Measurements from ENCODE around the gene CFAP299.

CFAP299 gene

DNA sequence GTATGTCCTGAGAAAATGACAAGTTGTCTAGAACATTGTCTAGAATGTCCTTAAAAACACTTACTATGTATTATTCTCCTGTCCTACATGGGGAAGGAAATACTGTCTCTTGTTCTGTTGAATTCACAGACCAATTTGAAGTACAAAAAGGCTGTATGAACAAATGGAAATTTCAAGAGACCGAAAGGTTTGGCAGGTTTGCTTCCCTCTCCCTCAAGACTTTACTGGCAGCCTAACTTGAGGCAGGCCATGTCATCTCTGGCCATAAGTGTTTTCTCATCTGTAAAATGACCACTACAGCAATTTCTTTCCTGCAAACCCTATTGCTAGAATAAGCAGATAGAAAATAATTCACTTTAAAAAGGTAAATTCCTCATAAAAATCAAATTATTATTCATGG is 503.8 kb downstream of the CFAP299 start:
- Mint-ChIP-seq H3K36me3 (ENCODE audit: low read depth) (no peaks in the 10 kb centered on the region), H3K27me3 (ENCODE audit: low read depth) (no peaks in the 10 kb centered on the region), H3K4me1 (ENCODE audit: low read depth) (no peaks in the 10 kb centered on the region), H3K27ac (no peak overlapping the region), H3K9me3 (no peaks in the 10 kb centered on the region), H3K4me3 (no peak overlapping the region)
- no peak for DNase-seq (ENCODE audit: low spot score)

DNA sequence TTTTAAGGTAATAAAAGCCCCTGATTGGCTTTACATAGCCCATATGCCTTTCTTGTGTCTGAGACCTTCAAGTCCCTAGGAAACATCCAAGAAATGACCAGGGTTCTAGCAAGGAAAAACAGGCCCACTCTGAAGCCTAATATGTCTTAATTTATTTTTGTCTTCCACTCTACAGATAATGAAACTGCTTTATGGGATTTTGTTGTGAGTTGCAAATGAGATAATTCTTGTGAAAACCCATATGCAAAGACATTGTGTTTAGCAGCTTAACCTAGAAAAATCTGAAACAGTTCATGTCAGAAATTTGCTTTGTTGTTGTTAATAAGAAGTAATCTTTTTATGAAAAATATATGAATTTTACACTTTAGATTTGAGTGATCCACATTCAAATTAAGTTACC is 504.3 kb downstream of the CFAP299 start:
- no peak for DNase-seq (ENCODE audit: low spot score)
- no peaks in the 10 kb centered on the region for H3K27me3 Mint-ChIP-seq (ENCODE audit: low read depth)
- H3K27ac Mint-ChIP-seq: no peak overlapping the region
- no peaks in the 10 kb centered on the region for H3K9me3 Mint-ChIP-seq
- H3K36me3 Mint-ChIP-seq (ENCODE audit: low read depth): no peaks in the 10 kb centered on the region
- H3K4me1 Mint-ChIP-seq (ENCODE audit: low read depth): no peaks in the 10 kb centered on the region
- H3K4me3 Mint-ChIP-seq: no peak overlapping the region

DNA sequence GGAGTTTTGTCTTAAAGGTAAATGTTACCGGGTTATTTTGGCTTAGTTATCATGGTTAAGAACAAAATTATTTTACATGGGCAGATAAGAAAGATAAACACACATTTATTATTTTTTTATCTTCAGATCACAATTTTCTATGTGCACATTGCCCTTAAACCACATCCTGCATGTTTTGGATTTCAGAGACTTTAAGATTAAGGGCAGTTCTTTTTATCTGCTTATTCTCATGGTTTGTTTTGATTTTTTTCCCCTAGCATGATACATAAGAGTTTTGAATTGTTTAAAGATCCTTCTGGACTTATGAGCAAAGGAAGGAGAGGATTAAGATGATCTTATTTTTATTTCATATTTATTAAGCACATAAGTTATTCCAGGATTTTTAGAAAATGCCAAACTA is 504.9 kb downstream of the CFAP299 start:
- H3K36me3 Mint-ChIP-seq (ENCODE audit: low read depth): no peaks in the 10 kb centered on the region
- DNase-seq (ENCODE audit: low spot score): no peak

DNA sequence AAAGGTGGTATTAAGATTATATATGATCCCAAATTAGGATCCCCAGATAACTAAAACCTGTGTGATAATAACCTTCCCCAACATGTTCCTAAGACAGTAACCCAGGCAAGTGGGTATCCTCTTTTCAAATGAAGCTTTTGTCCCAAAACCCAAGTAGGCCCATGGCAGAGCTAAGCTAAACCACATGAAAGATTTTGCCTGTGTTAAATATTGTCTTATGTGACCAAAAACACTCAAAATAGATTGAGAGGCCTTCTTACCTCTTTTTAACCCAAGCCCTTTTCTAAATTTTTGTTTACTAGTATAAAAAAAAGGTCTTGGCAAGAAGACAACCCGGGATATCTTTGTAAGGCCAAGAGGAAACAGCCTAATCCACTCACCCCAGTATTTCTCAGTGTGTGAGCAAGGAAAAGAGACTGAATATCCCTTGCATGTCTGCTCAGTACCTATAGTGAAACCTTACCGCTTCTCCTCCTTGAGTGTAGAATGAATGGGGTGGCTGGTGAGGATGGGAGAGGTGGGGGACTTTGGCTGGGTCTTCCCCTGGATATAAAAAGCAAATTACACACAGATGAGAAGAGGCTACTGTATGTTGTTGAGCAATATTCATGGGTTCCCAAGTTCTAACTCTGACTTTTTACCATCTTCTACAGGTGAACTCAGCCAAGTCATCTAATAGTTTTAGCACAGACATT is 506.2 kb downstream of the CFAP299 start:
- no peaks in the 10 kb centered on the region for H3K36me3 Mint-ChIP-seq (ENCODE audit: low read depth)
- no peaks in the 10 kb centered on the region for H3K9me3 Mint-ChIP-seq
- no peak for DNase-seq (ENCODE audit: low spot score)
- no peaks in the 10 kb centered on the region for H3K4me1 Mint-ChIP-seq (ENCODE audit: low read depth)
- no peak overlapping the region for H3K27ac Mint-ChIP-seq
- H3K27me3 Mint-ChIP-seq (ENCODE audit: low read depth): no peaks in the 10 kb centered on the region
- H3K4me3 Mint-ChIP-seq: no peak overlapping the region

More for the DNA sequence above, 504.9 kb downstream of the CFAP299 start:
- Mint-ChIP-seq H3K27me3 (ENCODE audit: low read depth) (no peaks in the 10 kb centered on the region), H3K4me3 (no peak overlapping the region), H3K4me1 (ENCODE audit: low read depth) (no peaks in the 10 kb centered on the region), H3K27ac (no peak overlapping the region), H3K9me3 (no peaks in the 10 kb centered on the region)

DNA sequence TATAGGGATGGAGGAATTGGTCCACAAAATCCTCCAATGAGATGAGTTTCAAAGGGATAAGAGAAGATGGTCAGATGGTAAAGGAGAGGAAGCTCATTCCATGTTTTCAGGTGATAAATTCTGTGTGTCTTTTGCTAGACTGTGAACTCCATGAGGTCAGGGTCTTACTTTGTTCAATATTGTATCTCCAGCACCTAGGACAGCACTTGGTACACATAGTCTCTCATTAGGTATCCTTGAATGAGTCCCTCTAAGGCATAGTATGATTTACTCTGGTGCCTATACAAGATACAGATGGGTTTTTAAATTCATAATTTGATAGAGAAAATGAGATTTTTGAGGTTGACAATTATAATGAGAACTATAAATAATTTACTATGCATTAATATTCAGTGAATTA is 510.7 kb downstream of the CFAP299 start:
- H3K4me3 Mint-ChIP-seq: no peak overlapping the region
- no peak for DNase-seq (ENCODE audit: low spot score)
- H3K27ac Mint-ChIP-seq: no peak overlapping the region
- no peaks in the 10 kb centered on the region for H3K9me3 Mint-ChIP-seq
- H3K27me3 Mint-ChIP-seq (ENCODE audit: low read depth): no peaks in the 10 kb centered on the region
- H3K36me3 Mint-ChIP-seq (ENCODE audit: low read depth): no peaks in the 10 kb centered on the region
- no peaks in the 10 kb centered on the region for H3K4me1 Mint-ChIP-seq (ENCODE audit: low read depth)

DNA sequence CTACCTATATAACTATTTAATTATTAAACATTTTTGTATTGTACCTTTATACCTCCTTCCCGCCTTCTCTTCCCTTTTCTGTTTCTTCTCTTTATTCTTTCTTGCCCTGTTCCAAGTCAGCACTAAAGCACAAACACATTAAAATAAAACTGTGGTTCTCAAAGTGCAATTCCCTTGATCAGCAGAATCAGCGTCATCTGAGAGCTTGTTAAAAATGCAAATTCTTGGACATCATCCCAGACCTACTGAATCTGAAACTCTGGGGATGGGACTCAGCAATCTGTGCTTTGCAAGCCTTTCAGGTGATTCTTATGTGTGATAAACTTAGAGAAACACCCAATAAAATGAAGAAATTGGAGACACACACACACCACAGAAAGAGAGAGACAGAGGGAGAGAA is 516.5 kb downstream of the CFAP299 start:
- Mint-ChIP-seq H3K27me3 (ENCODE audit: low read depth) (no peaks in the 10 kb centered on the region), H3K4me3 (no peak overlapping the region), H3K36me3 (ENCODE audit: low read depth) (no peaks in the 10 kb centered on the region), H3K9me3 (no peaks in the 10 kb centered on the region), H3K27ac (no peak overlapping the region), H3K4me1 (ENCODE audit: low read depth) (no peaks in the 10 kb centered on the region)
- DNase-seq (ENCODE audit: low spot score): no peak

DNA sequence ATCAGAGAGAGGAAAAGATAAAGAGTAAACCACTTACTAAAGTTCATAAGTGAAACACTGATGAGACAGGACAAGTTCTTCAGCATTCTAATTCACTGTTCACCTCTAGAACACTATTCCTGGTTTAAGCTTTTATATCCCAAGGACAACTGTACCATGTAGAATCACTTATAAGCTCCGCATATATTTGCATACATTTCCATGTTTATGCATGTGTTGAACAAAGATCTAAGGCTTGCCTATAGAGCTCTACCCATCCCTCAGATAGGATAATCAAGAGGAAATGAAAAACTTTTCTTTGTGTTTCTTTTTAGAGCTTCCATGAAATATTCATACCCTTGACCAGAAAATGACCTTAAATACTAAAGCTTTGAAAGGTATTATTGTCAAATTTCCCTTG is 538.0 kb downstream of the CFAP299 start:
- no peaks in the 10 kb centered on the region for H3K36me3 Mint-ChIP-seq (ENCODE audit: low read depth)
- no peak overlapping the region for H3K4me3 Mint-ChIP-seq
- no peaks in the 10 kb centered on the region for H3K27me3 Mint-ChIP-seq (ENCODE audit: low read depth)
- no peak for DNase-seq (ENCODE audit: low spot score)
- H3K27ac Mint-ChIP-seq: no peak overlapping the region
- H3K9me3 Mint-ChIP-seq: no peaks in the 10 kb centered on the region
- H3K4me1 Mint-ChIP-seq (ENCODE audit: low read depth): peaks cover 2% of the 10 kb centered on the region

DNA sequence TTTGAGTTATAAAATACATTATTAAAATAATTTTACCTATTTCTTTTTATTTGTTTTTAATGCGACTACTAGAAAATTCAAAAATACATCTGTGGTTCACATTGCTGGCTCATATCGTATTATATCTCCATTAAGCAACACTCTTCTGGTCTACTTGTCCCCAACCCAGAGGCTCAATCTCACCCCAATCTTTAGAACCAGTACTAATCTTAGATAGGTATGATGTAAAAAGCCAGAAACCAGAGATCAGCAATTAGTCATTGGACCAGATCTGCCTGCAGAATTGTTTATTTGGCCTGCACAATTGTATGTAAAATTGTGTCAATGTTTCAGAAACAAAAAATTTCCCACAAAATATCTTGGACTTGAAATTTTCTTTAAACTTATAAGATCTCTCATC is 539.4 kb downstream of the CFAP299 start:
- Mint-ChIP-seq H3K4me3 (no peak overlapping the region), H3K27ac (no peak overlapping the region), H3K4me1 (ENCODE audit: low read depth) (peaks cover 2% of the 10 kb centered on the region), H3K9me3 (no peaks in the 10 kb centered on the region), H3K36me3 (ENCODE audit: low read depth) (no peaks in the 10 kb centered on the region), H3K27me3 (ENCODE audit: low read depth) (no peaks in the 10 kb centered on the region)
- DNase-seq (ENCODE audit: low spot score): no peak

DNA sequence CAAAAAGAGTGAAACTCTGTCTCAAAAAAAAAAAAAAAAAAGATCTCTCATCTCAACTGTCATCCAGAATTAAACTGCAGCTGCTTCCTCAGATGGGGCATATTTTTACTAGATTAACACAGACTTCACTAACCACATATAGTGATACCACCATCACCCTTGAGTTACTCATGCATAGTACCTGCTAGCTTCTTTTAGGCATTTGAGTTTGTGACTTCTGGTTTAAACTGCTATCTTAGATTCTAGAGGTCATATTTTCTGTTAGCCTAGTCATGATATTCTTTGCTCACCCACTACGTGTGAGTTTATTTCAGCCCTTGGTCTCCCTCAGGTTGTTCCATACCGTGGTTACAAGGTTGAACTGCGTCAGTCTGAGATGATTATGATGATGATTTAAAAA is 540.1 kb downstream of the CFAP299 start:
- no peak overlapping the region for H3K4me3 Mint-ChIP-seq
- no peaks in the 10 kb centered on the region for H3K36me3 Mint-ChIP-seq (ENCODE audit: low read depth)
- no peak for DNase-seq (ENCODE audit: low spot score)
- no peaks in the 10 kb centered on the region for H3K27me3 Mint-ChIP-seq (ENCODE audit: low read depth)
- peaks cover 2% of the 10 kb centered on the region for H3K4me1 Mint-ChIP-seq (ENCODE audit: low read depth)
- H3K9me3 Mint-ChIP-seq: no peaks in the 10 kb centered on the region
- H3K27ac Mint-ChIP-seq: no peak overlapping the region

DNA sequence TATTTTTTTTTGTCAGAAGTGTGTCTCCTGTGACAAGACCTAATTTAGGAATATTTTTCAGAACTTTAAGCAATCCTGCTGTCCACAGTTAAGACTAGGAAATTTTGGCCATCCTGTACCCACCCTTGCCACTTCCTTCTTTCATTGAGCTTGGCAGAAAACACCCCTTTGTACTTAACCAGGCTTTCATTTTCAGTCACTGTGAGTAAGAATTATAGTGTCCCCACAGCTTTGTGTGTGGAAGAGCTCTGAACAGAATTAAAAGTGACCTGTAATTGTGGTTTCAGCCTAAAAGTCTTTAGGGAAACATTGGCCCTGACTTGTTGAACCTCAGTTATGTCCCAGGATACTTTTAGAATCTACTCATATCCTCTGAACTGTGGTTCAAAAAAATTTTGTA is 541.3 kb downstream of the CFAP299 start:
- Mint-ChIP-seq H3K27me3 (ENCODE audit: low read depth) (no peaks in the 10 kb centered on the region), H3K4me3 (no peak overlapping the region), H3K9me3 (no peaks in the 10 kb centered on the region), H3K4me1 (ENCODE audit: low read depth) (peaks cover 2% of the 10 kb centered on the region), H3K27ac (no peak overlapping the region), H3K36me3 (ENCODE audit: low read depth) (no peaks in the 10 kb centered on the region)
- no peak for DNase-seq (ENCODE audit: low spot score)

DNA sequence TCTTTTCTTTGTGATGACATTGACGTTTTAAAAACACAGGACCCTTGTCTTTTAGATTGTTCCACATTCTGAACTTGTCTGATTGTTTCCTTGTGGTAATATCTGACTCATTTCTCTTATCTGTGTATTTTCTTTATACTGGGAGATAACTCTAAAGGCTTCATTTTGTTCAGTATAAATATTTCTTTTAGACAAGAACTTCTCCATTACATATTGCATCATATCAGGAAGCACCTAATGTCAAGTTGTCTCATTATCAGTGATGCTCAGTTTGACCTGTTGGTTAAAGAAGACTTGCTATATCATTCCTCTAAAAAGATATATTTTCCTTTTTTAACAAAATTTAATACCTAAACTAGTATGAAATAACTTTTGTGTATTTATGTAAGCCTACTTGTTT is 542.7 kb downstream of the CFAP299 start:
- H3K27me3 Mint-ChIP-seq (ENCODE audit: low read depth): no peaks in the 10 kb centered on the region
- H3K4me1 Mint-ChIP-seq (ENCODE audit: low read depth): peaks cover 2% of the 10 kb centered on the region
- no peaks in the 10 kb centered on the region for H3K36me3 Mint-ChIP-seq (ENCODE audit: low read depth)
- no peak overlapping the region for H3K27ac Mint-ChIP-seq
- H3K9me3 Mint-ChIP-seq: no peaks in the 10 kb centered on the region
- H3K4me3 Mint-ChIP-seq: no peak overlapping the region
- DNase-seq (ENCODE audit: low spot score): no peak

DNA sequence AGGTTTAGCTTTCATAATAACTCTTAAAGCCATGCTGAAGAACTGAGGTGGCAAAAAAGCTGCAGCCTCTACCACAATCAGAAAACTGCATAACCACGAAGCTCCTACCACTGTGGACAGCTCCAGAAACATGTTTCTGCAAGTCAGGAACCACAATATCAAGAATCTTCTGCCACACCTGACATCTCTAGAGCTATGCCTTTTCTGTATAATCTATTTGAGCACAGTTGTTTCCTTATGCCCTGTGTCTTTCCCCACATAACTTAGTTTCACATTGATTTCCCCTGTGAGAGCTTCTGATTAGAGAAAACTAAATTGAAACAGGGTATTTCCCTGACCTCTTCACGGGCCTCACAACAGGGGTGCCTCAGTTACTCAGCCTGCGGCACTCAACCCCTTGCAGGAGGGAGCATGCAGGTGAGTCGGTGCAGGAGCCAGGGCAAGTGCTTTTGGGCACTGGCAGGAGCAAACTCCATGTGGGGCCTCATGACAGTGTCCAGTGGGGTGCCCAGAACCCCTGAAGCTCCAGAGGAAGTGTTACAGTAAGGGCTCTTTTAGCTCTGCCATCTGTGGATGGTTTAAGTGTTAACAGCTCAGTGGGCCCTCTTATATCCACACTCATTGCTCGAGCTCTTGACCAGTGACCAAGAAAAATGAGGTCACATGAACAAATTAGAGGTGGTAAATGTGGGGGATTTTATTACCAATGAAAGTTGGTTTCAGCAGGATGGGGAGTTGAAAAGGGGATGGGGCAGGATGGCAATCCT is 562.2 kb downstream of the CFAP299 start:
- H3K27me3 Mint-ChIP-seq (ENCODE audit: low read depth): peaks cover 2% of the 10 kb centered on the region
- H3K4me1 Mint-ChIP-seq (ENCODE audit: low read depth): no peaks in the 10 kb centered on the region
- no peak for DNase-seq (ENCODE audit: low spot score)
- no peak overlapping the region for H3K27ac Mint-ChIP-seq
- no peak overlapping the region for H3K4me3 Mint-ChIP-seq
- H3K36me3 Mint-ChIP-seq (ENCODE audit: low read depth): no peaks in the 10 kb centered on the region
- H3K9me3 Mint-ChIP-seq: no peaks in the 10 kb centered on the region

DNA sequence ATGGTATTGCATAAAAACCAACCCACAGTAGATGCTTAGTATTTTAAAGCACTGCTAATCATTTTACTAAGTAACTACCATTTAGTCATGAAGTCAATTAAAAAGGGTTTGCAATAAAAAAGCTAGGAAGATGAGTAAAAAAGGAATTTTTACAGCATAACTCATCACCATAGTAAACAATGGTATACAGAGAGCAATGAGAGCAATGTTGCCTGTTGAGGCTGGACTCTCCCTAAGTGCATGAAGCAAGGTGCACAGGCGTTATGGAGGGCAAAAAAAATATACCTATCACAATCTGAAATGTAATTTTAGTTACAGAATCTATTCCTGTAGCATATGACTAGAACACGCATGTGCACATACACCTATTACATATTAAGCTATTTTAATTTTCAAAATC is 565.4 kb downstream of the CFAP299 start:
- Mint-ChIP-seq H3K27me3 (ENCODE audit: low read depth) (peaks cover 2% of the 10 kb centered on the region), H3K9me3 (peaks cover 7% of the 10 kb centered on the region), H3K4me3 (no peak overlapping the region), H3K27ac (no peak overlapping the region), H3K4me1 (ENCODE audit: low read depth) (no peaks in the 10 kb centered on the region), H3K36me3 (ENCODE audit: low read depth) (no peaks in the 10 kb centered on the region)
- DNase-seq (ENCODE audit: low spot score): no peak

DNA sequence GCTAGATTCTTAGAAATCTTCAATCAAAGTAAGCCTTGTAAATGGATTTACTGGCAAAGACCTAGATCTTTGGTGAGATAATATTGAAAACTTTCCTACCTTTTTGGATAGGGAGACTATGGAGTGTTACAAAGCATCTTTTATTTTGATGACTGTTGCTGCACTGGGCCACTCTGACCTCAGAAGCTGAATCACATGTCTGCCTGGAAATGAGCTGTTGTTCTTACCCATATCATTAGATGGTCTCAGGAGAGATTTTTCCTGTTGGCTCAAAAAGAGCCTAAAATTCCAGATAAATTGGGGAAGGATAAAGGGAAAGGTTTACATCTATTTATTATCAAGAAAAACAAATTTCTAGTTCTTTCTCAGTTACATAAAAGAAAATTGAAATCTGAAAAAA is 567.5 kb downstream of the CFAP299 start:
- Mint-ChIP-seq H3K4me1 (ENCODE audit: low read depth) (no peaks in the 10 kb centered on the region), H3K36me3 (ENCODE audit: low read depth) (no peaks in the 10 kb centered on the region), H3K27ac (no peak overlapping the region), H3K27me3 (ENCODE audit: low read depth) (peaks cover 2% of the 10 kb centered on the region), H3K4me3 (no peak overlapping the region), H3K9me3 (peaks cover 15% of the 10 kb centered on the region)
- no peak for DNase-seq (ENCODE audit: low spot score)

DNA sequence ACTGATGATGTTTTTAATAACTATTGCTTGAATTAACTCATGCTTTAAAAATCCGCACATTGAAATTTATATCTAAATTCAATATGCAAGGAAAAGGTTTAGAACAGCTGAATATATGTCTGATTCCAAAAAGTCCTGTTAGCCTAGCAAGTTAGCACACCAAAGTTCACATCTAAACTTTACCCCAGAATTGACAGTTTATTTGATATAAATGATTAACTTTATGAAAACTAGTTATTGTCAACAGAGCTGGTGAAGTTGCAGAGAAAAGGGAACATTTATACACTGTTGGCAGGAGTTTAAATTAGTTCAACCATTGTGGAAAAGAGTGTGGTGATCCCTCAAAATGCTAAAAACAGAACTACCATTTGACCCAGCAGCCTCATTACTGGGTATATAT is 574.4 kb downstream of the CFAP299 start:
- Mint-ChIP-seq H3K36me3 (ENCODE audit: low read depth) (no peaks in the 10 kb centered on the region), H3K9me3 (peaks cover 21% of the 10 kb centered on the region), H3K4me1 (ENCODE audit: low read depth) (no peaks in the 10 kb centered on the region), H3K27me3 (ENCODE audit: low read depth) (no peaks in the 10 kb centered on the region), H3K27ac (no peak overlapping the region), H3K4me3 (no peak overlapping the region)
- no peak for DNase-seq (ENCODE audit: low spot score)

Measured in T-helper 2 cell treated with Interferon-gamma antibody and Interleukin-4, amounts not matched to agents 5 μg/mL and 100 μg/mL, for 36 hours (primary cell).